IMR-90 (cell line): ENCODE data around the gene VSX2. TPM values are rescaled to one million over a fixed set of nuclear protein-coding genes. Genes with fewer than 3 reads are reported as not detected.

ENCODE experiments used
- ATAC-seq: fragments of 200-7000 bp; cut with Tn5 transposase; 2 replicates; pipeline ENCODE4 v1.9.1; 2020; ENCODE audit warnings: low read depth, mild to moderate bottlenecking, moderate library complexity
- BruUV-seq: library from RNA; stranded (reverse); fragments of 400-500 nt; replicated peaks from 2 replicates; lab custom pipeline; 2021; lab: Mats Ljungman, UMichigan
- CTCF ChIA-PET: fragments of 300-600 bp; formaldehyde crosslinking; extraction: SDS; loops from one replicate; lab custom pipeline; 2021; ENCODE audit warnings: antibody characterized with exemption; lab: Yijun Ruan, JAX
- POLR2A ChIA-PET: fragments of 300-600 bp; sonication (Branson Sonifier 250); formaldehyde crosslinking; loops from one replicate; lab custom pipeline; 2022; ENCODE audit warnings: antibody characterized with exemption; ENCODE audit not compliant: unreplicated experiment; lab: Charles Lee
- DNase-seq: peaks from one replicate; pipeline ENCODE4 v3.0.0; 2013
- H2AFZ ChIP-seq: replicated peaks from 2 replicates; pipeline ENCODE3; 2013; ENCODE audit warnings: low read length, mild to moderate bottlenecking; ENCODE audit not compliant: poor library complexity
- H2AK5ac ChIP-seq: 2 replicates; pipeline ENCODE4 v1.6.1; 2013; ENCODE audit warnings: low read depth, low read length, inconsistent platforms
- H2AK9ac ChIP-seq: replicated peaks from 2 replicates; pipeline ENCODE3; 2013; ENCODE audit warnings: mild to moderate bottlenecking, low read depth, low read length, moderate library complexity; ENCODE audit not compliant: poor library complexity
- H2BK120ac ChIP-seq: 2 replicates; pipeline ENCODE4 v1.6.1; 2013; ENCODE audit warnings: low read depth, low read length, inconsistent platforms
- H2BK15ac ChIP-seq: 3 replicates; pipeline ENCODE4 v1.6.1; 2013; ENCODE audit warnings: low read depth, low read length, inconsistent platforms
- H2BK20ac ChIP-seq: 2 replicates; pipeline ENCODE4 v1.6.1; 2013; ENCODE audit warnings: low read depth, mild to moderate bottlenecking, inconsistent platforms, low read length, moderate library complexity
- H2BK5ac ChIP-seq: 2 replicates; pipeline ENCODE4 v1.6.1; 2013; ENCODE audit warnings: mild to moderate bottlenecking, low read depth, low read length, inconsistent platforms; ENCODE audit not compliant: poor library complexity, severe bottlenecking
- H3K14ac ChIP-seq: replicated peaks from 2 replicates; pipeline ENCODE4 v1.6.1; 2013; ENCODE audit warnings: low read depth, low read length, inconsistent platforms
- H3K18ac ChIP-seq: 2 replicates; pipeline ENCODE4 v1.6.1; 2013; ENCODE audit warnings: low read depth, low read length, control low read depth
- H3K23ac ChIP-seq: 2 replicates; pipeline ENCODE4 v1.6.1; 2013; ENCODE audit warnings: low read depth, low read length, inconsistent platforms
- H3K27ac ChIP-seq: 2 replicates; pipeline ENCODE4 v1.5.1; 2013; ENCODE audit warnings: mild to moderate bottlenecking, control low read depth, low read length; ENCODE audit not compliant: insufficient read depth
- H3K27me3 ChIP-seq: 2 replicates; pipeline ENCODE4 v1.6.1; 2013; ENCODE audit warnings: low read length; ENCODE audit not compliant: control insufficient read depth, insufficient read depth
- H3K36me3 ChIP-seq: 2 replicates; pipeline ENCODE4 v1.6.1; 2013; ENCODE audit warnings: low read length, mixed read lengths; ENCODE audit not compliant: control insufficient read depth, insufficient read depth
- H3K4ac ChIP-seq: 2 replicates; pipeline ENCODE4 v1.6.1; 2013; ENCODE audit warnings: low read depth, low read length, inconsistent platforms
- H3K4me1 ChIP-seq: 2 replicates; pipeline ENCODE4 v1.6.1; 2013; ENCODE audit warnings: low read length, mixed read lengths; ENCODE audit not compliant: control insufficient read depth, insufficient read depth
- H3K4me2 ChIP-seq: 2 replicates; pipeline ENCODE4 v1.6.1; 2013; ENCODE audit warnings: low read depth, mild to moderate bottlenecking, control low read depth, low read length, moderate library complexity
- H3K4me3 ChIP-seq: 2 replicates; pipeline ENCODE4 v1.5.1; 2013; ENCODE audit warnings: low read depth, mild to moderate bottlenecking, control low read depth, low read length, moderate library complexity; ENCODE audit not compliant: insufficient read depth
- H3K56ac ChIP-seq: 2 replicates; pipeline ENCODE4 v1.6.1; 2013; ENCODE audit warnings: low read length, inconsistent platforms; ENCODE audit not compliant: insufficient read depth; ENCODE audit errors: extremely low read depth
- H3K79me1 ChIP-seq, 2 experiments: 2 replicates each; pipeline ENCODE4 v1.6.1; 2013; ENCODE audit warnings: low read length in 2 of 2, inconsistent platforms in 1 of 2, low read depth in 1 of 2
- H3K9ac ChIP-seq: 2 replicates; pipeline ENCODE4 v1.6.1; 2013; ENCODE audit warnings: low read depth, low read length, control low read depth
- H3K9me1 ChIP-seq: 2 replicates; pipeline ENCODE4 v1.6.1; 2013; ENCODE audit warnings: low read length, inconsistent platforms; ENCODE audit not compliant: insufficient read depth
- H3K9me3 ChIP-seq: 2 replicates; pipeline ENCODE4 v1.6.1; 2013; ENCODE audit warnings: low read length; ENCODE audit not compliant: control insufficient read depth, insufficient read depth
- H4K20me1 ChIP-seq: 2 replicates; pipeline ENCODE4 v1.6.1; 2013; ENCODE audit warnings: low read length, inconsistent platforms; ENCODE audit not compliant: insufficient read depth
- H4K5ac ChIP-seq: 2 replicates; pipeline ENCODE4 v1.6.1; 2013; ENCODE audit warnings: mild to moderate bottlenecking, low read depth, low read length, control low read depth
- H4K8ac ChIP-seq, 2 experiments: 2 replicates each; pipeline ENCODE4 v1.6.1; 2013; ENCODE audit warnings: low read depth in 2 of 2, low read length in 2 of 2, control low read depth in 1 of 2, inconsistent platforms in 1 of 2
- H4K91ac ChIP-seq: 2 replicates; pipeline ENCODE4 v1.6.1; 2013; ENCODE audit warnings: low read depth, low read length, inconsistent platforms; ENCODE audit not compliant: insufficient read depth
- MAFK ChIP-seq: IDR thresholded peaks from 2 replicates; pipeline ENCODE4 v1.6.1; 2012; ENCODE audit warnings: low read depth, low read length, improper control_type of control experiment
- WGBS, 2 experiments: methylation state at CpG; one replicate each; pipeline versions ENCODE4 v1.1.5 to v1.1.7; 2013; ENCODE audit warnings: missing lambda C conversion rate in 2 of 2; ENCODE audit not compliant: insufficient read length in 1 of 2; ENCODE audit errors: extremely low coverage in 2 of 2; 5-methylcytosine and 5-hydroxymethylcytosine counted together
- dilution Hi-C: fragments of 300-500 bp; cut with HindIII; formaldehyde crosslinking; loops from one replicate; pipeline ENCODE4 v1.14.3; 2018; ENCODE audit warnings: low sequenced_read_pairs; ENCODE audit not compliant: unreplicated experiment
- in situ Hi-C: fragments of 300-500 bp; cut with MboI; formaldehyde crosslinking; loops from 3 replicates; pipeline ENCODE4 v1.14.3; 2019; ENCODE audit warnings: low sequenced_read_pairs, inconsistent platforms, mixed read lengths
- intact Hi-C: fragments of 100-400 bp; cut with micrococcal nuclease; formaldehyde crosslinking; loops from 2 replicates; pipeline ENCODE4 v1.10.0; 2022
- polyA plus RNA-seq, 3 experiments: library from polyadenylated mRNA; depleted of rRNA; stranded (reverse); fragments of >200 nt; gene quantifications; 2 replicates each; pipeline ENCODE4 v1.2.3, GENCODE V29; 2012; ENCODE audit warnings: low replicate concordance in 1 of 3
- total RNA-seq: library from RNA; depleted of rRNA; stranded (reverse); fragments of >200 nt; gene quantifications from 2 replicates; pipeline ENCODE4 v1.2.3, GENCODE V29; 2012
- TF ChIP-seq, protein P1 (sequence below): conservative IDR thresholded peaks from 2 replicates; pipeline ENCODE4 v1.5.1; 2012; ENCODE audit warnings: mild to moderate bottlenecking, low read depth, low read length, improper control_type of control experiment

The VSX2 gene
- total and polyA plus RNA-seq, 2 of the 4 experiments (the other 2 are of a cell fraction), result not detected

DNA sequence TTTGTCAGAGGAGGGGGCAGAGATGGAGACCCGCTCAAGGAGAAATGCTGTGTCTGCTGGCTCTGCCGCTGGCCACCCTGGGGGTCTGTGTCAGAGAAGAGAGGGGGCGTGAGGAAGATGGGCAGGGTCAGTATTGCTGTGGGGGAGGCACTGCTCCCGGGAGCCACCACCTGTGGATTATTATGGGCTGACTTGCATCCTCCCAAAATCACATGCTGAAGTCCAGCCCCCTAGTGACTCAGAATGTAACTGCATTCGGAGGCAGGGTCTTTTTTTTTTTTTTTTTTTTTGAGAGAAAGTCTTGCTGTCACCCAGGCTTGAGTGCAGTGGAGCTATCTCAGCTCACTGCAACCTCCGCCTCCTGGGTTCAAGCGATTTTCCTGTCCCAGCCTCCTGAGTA, 51.2 kb downstream of the VSX2 start:
- Histone ChIP-seq H3K36me3 (peaks cover 76% of the 10 kb centered on the region), H3K23ac (no peak overlapping the region), H3K79me1 (peaks cover 0 to 26% of the 10 kb centered on the region in 2 experiments; a peak in 2 of 4 replicates), H3K18ac (no peak overlapping the region), H2AK9ac (no peak overlapping the region), H3K9ac (no peak overlapping the region), H3K14ac (no peak overlapping the region), H2BK15ac (no peak overlapping the region), H3K9me1 (no peaks in the 10 kb centered on the region), H2BK20ac (no peak overlapping the region), H4K20me1 (peaks cover 15% of the 10 kb centered on the region; the same call in 1 of the 2 replicates), H3K9me3 (no peaks in the 10 kb centered on the region), H3K4me2 (no peak overlapping the region), H3K27ac (no peak overlapping the region), H4K5ac (no peak overlapping the region), H3K27me3 (no peaks in the 10 kb centered on the region), H2AFZ (no peak overlapping the region), H4K8ac (no peak overlapping the region), H3K4ac (no peak overlapping the region), H3K4me1 (no peaks in the 10 kb centered on the region), H3K56ac (no peak overlapping the region), H4K91ac (no peak overlapping the region), H2BK120ac (no peak overlapping the region), H3K4me3 (no peak overlapping the region), H2AK5ac (no peak overlapping the region), H2BK5ac (no peak overlapping the region)
- POLR2A ChIA-PET, result no interaction called here
- intact Hi-C loops, result no loop called here
- BruUV-seq, result no TSS peak
- CTCF ChIA-PET, result interaction anchor here (0.6 kb wide), 2 partner anchors 67 to 71 kb away, joined by 3 to 5 read pairs; no protein-coding TSS in a partner anchor
- TF ChIP-seq, protein P1, sequence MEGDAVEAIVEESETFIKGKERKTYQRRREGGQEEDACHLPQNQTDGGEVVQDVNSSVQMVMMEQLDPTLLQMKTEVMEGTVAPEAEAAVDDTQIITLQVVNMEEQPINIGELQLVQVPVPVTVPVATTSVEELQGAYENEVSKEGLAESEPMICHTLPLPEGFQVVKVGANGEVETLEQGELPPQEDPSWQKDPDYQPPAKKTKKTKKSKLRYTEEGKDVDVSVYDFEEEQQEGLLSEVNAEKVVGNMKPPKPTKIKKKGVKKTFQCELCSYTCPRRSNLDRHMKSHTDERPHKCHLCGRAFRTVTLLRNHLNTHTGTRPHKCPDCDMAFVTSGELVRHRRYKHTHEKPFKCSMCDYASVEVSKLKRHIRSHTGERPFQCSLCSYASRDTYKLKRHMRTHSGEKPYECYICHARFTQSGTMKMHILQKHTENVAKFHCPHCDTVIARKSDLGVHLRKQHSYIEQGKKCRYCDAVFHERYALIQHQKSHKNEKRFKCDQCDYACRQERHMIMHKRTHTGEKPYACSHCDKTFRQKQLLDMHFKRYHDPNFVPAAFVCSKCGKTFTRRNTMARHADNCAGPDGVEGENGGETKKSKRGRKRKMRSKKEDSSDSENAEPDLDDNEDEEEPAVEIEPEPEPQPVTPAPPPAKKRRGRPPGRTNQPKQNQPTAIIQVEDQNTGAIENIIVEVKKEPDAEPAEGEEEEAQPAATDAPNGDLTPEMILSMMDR, result peak; percentile 41
- no peak for TF ChIP-seq MAFK
- DNase-seq, result peak; percentile 19
- in situ Hi-C loops, result no loop called here
- no peak; the same call in 1 of the 2 replicates for ATAC-seq
- dilution Hi-C loops, result no loop called here
- WGBS, 2 experiments, result no CpG with 5 or more reads among the region's 7 CpGs
